Measurements from ENCODE around the gene PDE7B.

The PDE7B gene

GRCh38 chr6:135831016-135831415 is 20.5 kb upstream of the PDE7B start:
- H3K4me3 ChIP-seq (ENCODE audit: low read length, poor library complexity, severe bottlenecking) = no peak overlapping the region
- H3K9me2 ChIP-seq (replicated peaks; ENCODE audit: low read depth, low read length) = no peaks in the 10 kb centered on the region
- H2AFZ ChIP-seq (ENCODE audit: low read length) = no peak overlapping the region
- H3K4me2 ChIP-seq (ENCODE audit: low read depth, low read length, poor library complexity, severe bottlenecking) = no peak overlapping the region
- H3F3A ChIP-seq (ENCODE audit: low read depth) = no peaks in the 10 kb centered on the region
- H3K9ac ChIP-seq (ENCODE audit: low read depth, low read length, poor library complexity, severe bottlenecking) = no peak overlapping the region
- no peaks in the 10 kb centered on the region for H3K36me3 ChIP-seq (ENCODE audit: insufficient read depth, low read length)
- no peaks in the 10 kb centered on the region for H3K79me2 ChIP-seq (ENCODE audit: insufficient read depth, low read length)
- peaks cover 65% of the 10 kb centered on the region for H3K27me3 ChIP-seq (ENCODE audit: insufficient read depth, low read length, poor library complexity, severe bottlenecking)
- no peaks in the 10 kb centered on the region for H4K20me1 ChIP-seq (ENCODE audit: insufficient read depth, low read length, poor library complexity, severe bottlenecking)
- H3K4me1 ChIP-seq (ENCODE audit: insufficient read depth, low read length, poor library complexity, severe bottlenecking) = peaks cover 10% of the 10 kb centered on the region
- H3K9me3 ChIP-seq (ENCODE audit: insufficient read depth, low read depth, low read length) = no peaks in the 10 kb centered on the region
- TF ChIP-seq CTCF (conservative IDR thresholded peaks at IDR 0.05; ENCODE audit: low read length) = no peak
- TF ChIP-seq EZH2phosphoT487 (IDR thresholded peaks at IDR 0.05; ENCODE audit: borderline replicate concordance) = no peak

- TF ChIP-seq CTCF (conservative IDR thresholded peaks at IDR 0.05; ENCODE audit: low read length) (no peak), EZH2phosphoT487 (IDR thresholded peaks at IDR 0.05; ENCODE audit: borderline replicate concordance) (no peak)
- Histone ChIP-seq H2AFZ (ENCODE audit: low read length) (no peak overlapping the region), H3K4me3 (ENCODE audit: low read length, poor library complexity, severe bottlenecking) (no peak overlapping the region), H3K4me2 (ENCODE audit: low read depth, low read length, poor library complexity, severe bottlenecking) (no peak overlapping the region), H3K9me3 (ENCODE audit: insufficient read depth, low read depth, low read length) (no peaks in the 10 kb centered on the region), H3F3A (ENCODE audit: low read depth) (no peaks in the 10 kb centered on the region), H3K79me2 (ENCODE audit: insufficient read depth, low read length) (no peaks in the 10 kb centered on the region), H3K27me3 (ENCODE audit: insufficient read depth, low read length, poor library complexity, severe bottlenecking) (peaks cover 73% of the 10 kb centered on the region), H3K9ac (ENCODE audit: low read depth, low read length, poor library complexity, severe bottlenecking) (no peak overlapping the region), H3K4me1 (ENCODE audit: insufficient read depth, low read length, poor library complexity, severe bottlenecking) (peaks cover 10% of the 10 kb centered on the region), H4K20me1 (ENCODE audit: insufficient read depth, low read length, poor library complexity, severe bottlenecking) (no peaks in the 10 kb centered on the region), H3K36me3 (ENCODE audit: insufficient read depth, low read length) (no peaks in the 10 kb centered on the region), H3K9me2 (replicated peaks; ENCODE audit: low read depth, low read length) (no peaks in the 10 kb centered on the region)
These were observed 19.3 kb upstream of the PDE7B start for GRCh38 chr6:135832166-135832565.

- no peak overlapping the region for H3K4me2 ChIP-seq (ENCODE audit: low read depth, low read length, poor library complexity, severe bottlenecking)
- H3F3A ChIP-seq (ENCODE audit: low read depth) = no peaks in the 10 kb centered on the region
- H3K9me3 ChIP-seq (ENCODE audit: insufficient read depth, low read depth, low read length) = no peaks in the 10 kb centered on the region
- H4K20me1 ChIP-seq (ENCODE audit: insufficient read depth, low read length, poor library complexity, severe bottlenecking) = no peaks in the 10 kb centered on the region
- no peaks in the 10 kb centered on the region for H3K9me2 ChIP-seq (replicated peaks; ENCODE audit: low read depth, low read length)
- peaks cover 88% of the 10 kb centered on the region for H3K27me3 ChIP-seq (ENCODE audit: insufficient read depth, low read length, poor library complexity, severe bottlenecking)
- H2AFZ ChIP-seq (ENCODE audit: low read length) = no peak overlapping the region
- no peaks in the 10 kb centered on the region for H3K79me2 ChIP-seq (ENCODE audit: insufficient read depth, low read length)
- no peak overlapping the region for H3K4me3 ChIP-seq (ENCODE audit: low read length, poor library complexity, severe bottlenecking)
- no peaks in the 10 kb centered on the region for H3K36me3 ChIP-seq (ENCODE audit: insufficient read depth, low read length)
- no peak for TF ChIP-seq EZH2phosphoT487 (IDR thresholded peaks at IDR 0.05; ENCODE audit: borderline replicate concordance)
- no peak for TF ChIP-seq CTCF (conservative IDR thresholded peaks at IDR 0.05; ENCODE audit: low read length)
- H3K9ac ChIP-seq (ENCODE audit: low read depth, low read length, poor library complexity, severe bottlenecking) = no peak overlapping the region
- peaks cover 10% of the 10 kb centered on the region for H3K4me1 ChIP-seq (ENCODE audit: insufficient read depth, low read length, poor library complexity, severe bottlenecking)
These were observed 17.7 kb upstream of the PDE7B start for GRCh38 chr6:135833771-135834170.
